ENCODE measurements around the gene HEATR5B. TPM values are rescaled to one million over a fixed set of nuclear protein-coding genes. Genes with fewer than 3 reads are reported as not detected.

The HEATR5B gene
- total and polyA plus RNA-seq, 2 of the 4 experiments (the other 2 are of a cell fraction) = 8.3 to 17.9 TPM

DNA sequence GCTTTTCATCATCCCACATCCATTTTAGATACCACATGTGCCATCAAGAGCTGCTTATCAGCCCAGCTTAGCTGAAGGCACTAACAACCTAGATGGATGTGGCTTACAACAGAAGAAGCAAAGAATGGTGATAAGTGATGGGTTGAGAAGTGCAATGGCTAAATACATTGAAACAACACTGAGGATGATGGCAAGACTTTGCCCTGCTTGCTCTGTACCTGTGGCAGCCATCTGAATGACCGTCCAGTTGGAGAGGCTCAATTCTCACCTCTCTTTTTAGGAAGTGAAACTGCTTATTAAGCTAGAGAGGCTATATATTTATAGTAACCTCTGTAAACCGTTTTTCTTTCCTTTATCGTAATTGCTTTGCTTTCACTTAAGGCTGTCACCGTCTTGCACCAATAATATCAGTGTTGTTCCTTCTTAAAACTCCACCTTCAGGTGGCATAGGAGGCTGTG is 5.9 kb upstream of the HEATR5B start:
- Histone ChIP-seq H3K9me3 (ENCODE audit: control insufficient read depth, insufficient read depth, low read length) (no peaks in the 10 kb centered on the region), H3K27me3 (ENCODE audit: control insufficient read depth, insufficient read depth, low read length) (no peaks in the 10 kb centered on the region), H3K23ac (ENCODE audit: low read depth, low read length) (no peak overlapping the region), H3K79me1 (ENCODE audit: low read depth in 1 of 2, low read length in 2 of 2) (peaks cover 7 to 16% of the 10 kb centered on the region in 2 experiments; a peak in 3 of 4 replicates), H3K9ac (ENCODE audit: low read depth, low read length) (no peak overlapping the region), H3K4ac (ENCODE audit: low read depth, low read length) (no peak overlapping the region), H3K18ac (ENCODE audit: low read depth, low read length) (no peak overlapping the region), H4K20me1 (ENCODE audit: insufficient read depth, low read length) (no peaks in the 10 kb centered on the region), H2BK120ac (ENCODE audit: low read depth, low read length) (no peak overlapping the region), H2AK5ac (ENCODE audit: low read depth, low read length) (no peak overlapping the region), H3K56ac (ENCODE audit: extremely low read depth, insufficient read depth, low read length) (no peak overlapping the region), H2AK9ac (replicated peaks; ENCODE audit: low read depth, low read length, poor library complexity) (no peak overlapping the region), H2BK5ac (ENCODE audit: low read depth, low read length, poor library complexity, severe bottlenecking) (no peak overlapping the region), H3K4me3 (ENCODE audit: insufficient read depth, low read depth, low read length) (no peak overlapping the region), H3K14ac (replicated peaks; ENCODE audit: low read depth, low read length) (no peak overlapping the region), H3K27ac (ENCODE audit: insufficient read depth, low read length) (no peak overlapping the region), H4K5ac (ENCODE audit: low read depth, low read length) (no peak overlapping the region), H3K4me2 (ENCODE audit: low read depth, low read length) (no peak overlapping the region), H2AFZ (replicated peaks; ENCODE audit: low read length, poor library complexity) (no peak overlapping the region), H2BK15ac (ENCODE audit: low read depth, low read length) (no peak overlapping the region), H3K36me3 (ENCODE audit: control insufficient read depth, insufficient read depth, low read length) (peaks cover 18% of the 10 kb centered on the region), H2BK20ac (ENCODE audit: low read depth, low read length) (no peak overlapping the region), H3K9me1 (ENCODE audit: insufficient read depth, low read length) (0 out of 2 replicates have a peak, but pooled peaks cover 2% of the 10 kb centered on the region), H4K8ac (ENCODE audit: low read depth in 2 of 2, low read length in 2 of 2) (no peak overlapping the region), H3K4me1 (ENCODE audit: control insufficient read depth, insufficient read depth, low read length) (no peaks in the 10 kb centered on the region; the same call in 1 of the 2 replicates), H4K91ac (ENCODE audit: insufficient read depth, low read depth, low read length) (no peak overlapping the region)
- POLR2A ChIA-PET (ENCODE audit: unreplicated experiment) = no interaction called here
- ATAC-seq (ENCODE audit: low read depth) (no peak), DNase-seq (no peak)
- intact Hi-C loops (cut with micrococcal nuclease) = no loop called here
- BruUV-seq (replicated peaks) = no TSS peak
- dilution Hi-C loops (cut with HindIII; ENCODE audit: low sequenced_read_pairs, unreplicated experiment) = no loop called here
- in situ Hi-C loops (cut with MboI; ENCODE audit: low sequenced_read_pairs) = no loop called here
- WGBS, 2 experiments (ENCODE audit: extremely low coverage in 2 of 2, insufficient read length in 1 of 2) = no CpG with 5 or more reads among the region's 4 CpGs
- no peak for TF ChIP-seq RAD21 (IDR thresholded peaks at IDR 0.05; ENCODE audit: low read length)
- TF ChIP-seq FOS (IDR thresholded peaks at IDR 0.05; ENCODE audit: low read depth, low read length) = no peak
- no peak for TF ChIP-seq RFX5 (IDR thresholded peaks at IDR 0.05; ENCODE audit: low read depth, low read length)
- no peak for TF ChIP-seq NFE2L2 (IDR thresholded peaks at IDR 0.05; ENCODE audit: low read depth, low read length)
- no peak for TF ChIP-seq MXI1 (IDR thresholded peaks at IDR 0.05; ENCODE audit: borderline replicate concordance, low read depth, low read length)
- TF ChIP-seq CEBPB (IDR thresholded peaks at IDR 0.05; ENCODE audit: low read depth, low read length) = no peak
- no peak for TF ChIP-seq RCOR1 (IDR thresholded peaks at IDR 0.05; ENCODE audit: insufficient replicate concordance, low read length)
- no peak for TF ChIP-seq MAFK (IDR thresholded peaks at IDR 0.05; ENCODE audit: low read depth, low read length)
- TF ChIP-seq, protein P1, sequence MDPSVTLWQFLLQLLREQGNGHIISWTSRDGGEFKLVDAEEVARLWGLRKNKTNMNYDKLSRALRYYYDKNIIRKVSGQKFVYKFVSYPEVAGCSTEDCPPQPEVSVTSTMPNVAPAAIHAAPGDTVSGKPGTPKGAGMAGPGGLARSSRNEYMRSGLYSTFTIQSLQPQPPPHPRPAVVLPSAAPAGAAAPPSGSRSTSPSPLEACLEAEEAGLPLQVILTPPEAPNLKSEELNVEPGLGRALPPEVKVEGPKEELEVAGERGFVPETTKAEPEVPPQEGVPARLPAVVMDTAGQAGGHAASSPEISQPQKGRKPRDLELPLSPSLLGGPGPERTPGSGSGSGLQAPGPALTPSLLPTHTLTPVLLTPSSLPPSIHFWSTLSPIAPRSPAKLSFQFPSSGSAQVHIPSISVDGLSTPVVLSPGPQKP (IDR thresholded peaks at IDR 0.05; ENCODE audit: borderline replicate concordance, low read depth, low read length) = no peak
- no peak for TF ChIP-seq SMC3 (IDR thresholded peaks at IDR 0.05; ENCODE audit: low read depth, low read length)
- no peak for TF ChIP-seq CHD1 (IDR thresholded peaks at IDR 0.05; ENCODE audit: low read depth, low read length)
- TF ChIP-seq, protein P2, sequence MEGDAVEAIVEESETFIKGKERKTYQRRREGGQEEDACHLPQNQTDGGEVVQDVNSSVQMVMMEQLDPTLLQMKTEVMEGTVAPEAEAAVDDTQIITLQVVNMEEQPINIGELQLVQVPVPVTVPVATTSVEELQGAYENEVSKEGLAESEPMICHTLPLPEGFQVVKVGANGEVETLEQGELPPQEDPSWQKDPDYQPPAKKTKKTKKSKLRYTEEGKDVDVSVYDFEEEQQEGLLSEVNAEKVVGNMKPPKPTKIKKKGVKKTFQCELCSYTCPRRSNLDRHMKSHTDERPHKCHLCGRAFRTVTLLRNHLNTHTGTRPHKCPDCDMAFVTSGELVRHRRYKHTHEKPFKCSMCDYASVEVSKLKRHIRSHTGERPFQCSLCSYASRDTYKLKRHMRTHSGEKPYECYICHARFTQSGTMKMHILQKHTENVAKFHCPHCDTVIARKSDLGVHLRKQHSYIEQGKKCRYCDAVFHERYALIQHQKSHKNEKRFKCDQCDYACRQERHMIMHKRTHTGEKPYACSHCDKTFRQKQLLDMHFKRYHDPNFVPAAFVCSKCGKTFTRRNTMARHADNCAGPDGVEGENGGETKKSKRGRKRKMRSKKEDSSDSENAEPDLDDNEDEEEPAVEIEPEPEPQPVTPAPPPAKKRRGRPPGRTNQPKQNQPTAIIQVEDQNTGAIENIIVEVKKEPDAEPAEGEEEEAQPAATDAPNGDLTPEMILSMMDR (conservative IDR thresholded peaks at IDR 0.05; ENCODE audit: low read depth, low read length) = no peak
- CTCF ChIA-PET = no interaction called here
